Ovary (tissue), 3 donors: ENCODE data around the gene TSPYL4.
A peak's percentile ranks its signal among the peaks of the same experiment; 100 is the strongest.

Experiments
- CTCF ChIP-seq, 3 donors: fragments of 450-650 bp in 2 of 3; fragments of 200-600 bp in 1 of 3; IDR thresholded peaks; one replicate each; pipeline versions ENCODE4 v1.5.1 to v1.8.0; 2016 to 2022; ENCODE audit warnings: antibody characterized with exemption in 3 of 3, mild to moderate bottlenecking in 1 of 3
- POLR2A ChIP-seq: fragments of 450-650 bp; IDR thresholded peaks from one replicate; pipeline ENCODE4 v1.6.1; 2017; ENCODE audit warnings: antibody characterized with exemption, mild to moderate bottlenecking, moderate library complexity
- donor health status: DM: no; HTN: no; CAD: no.

DNA sequence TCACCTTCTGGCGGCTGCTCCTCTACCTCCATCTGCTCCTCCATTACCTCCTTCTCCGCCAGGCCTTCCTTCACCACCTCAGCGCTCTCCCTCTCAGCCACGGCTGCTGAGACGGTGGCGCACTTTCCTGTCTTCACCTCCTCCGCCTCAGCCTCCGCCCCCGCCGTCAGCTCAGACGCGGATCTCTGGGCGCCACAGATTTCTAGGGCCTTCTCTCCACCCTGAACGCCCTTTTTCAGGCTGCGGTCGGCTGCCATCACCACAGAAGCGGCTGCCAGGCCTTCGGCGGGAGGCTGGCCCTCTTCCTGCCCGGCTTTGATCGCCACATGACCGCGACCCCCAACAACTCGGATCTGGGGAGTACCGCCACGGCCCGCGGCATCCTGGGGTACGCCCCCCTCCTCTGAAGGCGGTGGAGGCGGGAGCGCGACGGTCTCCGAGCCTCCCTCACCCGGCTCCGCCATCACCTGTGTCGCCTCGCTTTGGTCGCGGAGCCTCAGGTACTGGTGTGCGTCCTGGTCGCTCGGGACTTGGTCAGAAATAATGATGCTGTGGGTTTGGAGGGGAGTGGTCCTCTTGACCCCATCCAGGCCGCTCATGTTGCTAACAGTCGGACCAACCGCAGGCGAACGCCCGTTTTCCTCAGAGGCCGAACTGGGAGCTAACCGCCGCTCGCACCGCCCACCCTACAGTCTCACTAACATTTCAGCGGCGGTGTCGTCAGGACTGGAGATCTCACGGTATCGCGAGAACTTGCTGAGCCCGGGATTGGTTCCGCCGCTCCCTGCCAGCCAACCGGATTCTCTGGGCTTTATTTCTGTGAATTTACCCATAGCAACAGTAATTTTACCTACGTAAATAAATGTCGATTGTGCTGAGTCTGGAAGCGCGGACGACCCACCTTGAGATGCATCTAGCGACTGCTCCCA lies 25.6 kb upstream of the TSPYL4 start, which contains the start of gene TSPYL1:
- TF ChIP-seq CTCF (IDR thresholded peaks at IDR 0.05) = peak in 1 of 3 donors; percentile 15
- TF ChIP-seq POLR2A = peak; percentile 98
